SH-SY5Y (cell line): Measurements from ENCODE around the gene PSME3IP1.

Experiments used
- GATA2 ChIP-seq: IDR thresholded peaks from 2 replicates; pipeline ENCODE4 v1.6.1; 2011; ENCODE audit warnings: mild to moderate bottlenecking, low read depth, low read length
- GATA3 ChIP-seq: IDR thresholded peaks from 2 replicates; pipeline ENCODE4 v1.6.1; 2011; ENCODE audit warnings: low read depth, mild to moderate bottlenecking, low read length, moderate library complexity

- no peak for TF ChIP-seq GATA2
- TF ChIP-seq GATA3 = no peak
Observed at GRCh38 chr16:57127037-57127763, 58.6 kb downstream of the PSME3IP1 start.
